H9 (cell line): Measurements from ENCODE around the gene PPP2R3C. TPM values are rescaled to one million over a fixed set of nuclear protein-coding genes. Genes with fewer than 3 reads are reported as not detected.

Experiments used
- DNase-seq: peaks from one replicate; pipeline ENCODE4 v3.0.0-alpha.2; 2017
- H2AFZ ChIP-seq: one replicate; pipeline ENCODE4 v1.6.1; 2013; ENCODE audit warnings: mild to moderate bottlenecking, low read length, control low read depth, moderate library complexity
- H2AK5ac ChIP-seq: 2 replicates; pipeline ENCODE4 v1.6.1; 2013; ENCODE audit warnings: low read length, control low read depth, mixed read lengths; ENCODE audit not compliant: insufficient read length
- H2BK120ac ChIP-seq: one replicate; pipeline ENCODE4 v1.6.1; 2013; ENCODE audit warnings: low read depth, mild to moderate bottlenecking, low read length, control low read depth, inconsistent platforms; ENCODE audit not compliant: poor library complexity, severe bottlenecking
- H2BK12ac ChIP-seq: 2 replicates; pipeline ENCODE4 v1.6.1; 2013; ENCODE audit warnings: low read length, control low read depth, mixed read lengths, low read depth; ENCODE audit not compliant: insufficient read length
- H2BK15ac ChIP-seq: 2 replicates; pipeline ENCODE4 v1.6.1; 2013; ENCODE audit warnings: low read depth, low read length, control low read depth
- H2BK20ac ChIP-seq: one replicate; pipeline ENCODE4 v1.6.1; 2013; ENCODE audit warnings: low read depth, mild to moderate bottlenecking, low read length, control low read depth, inconsistent platforms; ENCODE audit not compliant: poor library complexity, severe bottlenecking
- H2BK5ac ChIP-seq: 2 replicates; pipeline ENCODE4 v1.6.1; 2013; ENCODE audit warnings: low read length, control low read depth, mixed read lengths; ENCODE audit not compliant: insufficient read length
- H3K14ac ChIP-seq: 2 replicates; pipeline ENCODE4 v1.6.1; 2013; ENCODE audit warnings: low read length, control low read depth; ENCODE audit not compliant: insufficient read depth
- H3K18ac ChIP-seq: 2 replicates; pipeline ENCODE4 v1.6.1; 2013; ENCODE audit warnings: low read depth, mild to moderate bottlenecking, mixed read lengths, low read length, control low read depth; ENCODE audit not compliant: insufficient read length
- H3K23ac ChIP-seq: 2 replicates; pipeline ENCODE4 v1.6.1; 2013; ENCODE audit warnings: low read length, control low read depth, mixed read lengths, low read depth; ENCODE audit not compliant: insufficient read length
- H3K23me2 ChIP-seq: 2 replicates; pipeline ENCODE4 v1.6.1; 2013; ENCODE audit warnings: low read depth, mild to moderate bottlenecking, mixed read lengths, low read length, control low read depth; ENCODE audit not compliant: insufficient read length, poor library complexity, severe bottlenecking
- H3K27ac ChIP-seq: 2 replicates; pipeline ENCODE4 v1.5.1; 2013; ENCODE audit warnings: low read length, control low read depth, mixed read lengths, low read depth; ENCODE audit not compliant: insufficient read length
- H3K27me3 ChIP-seq: 2 replicates; pipeline ENCODE4 v1.6.1; 2013; ENCODE audit warnings: low read length, control low read depth, inconsistent platforms; ENCODE audit not compliant: insufficient read depth
- H3K4ac ChIP-seq: 2 replicates; pipeline ENCODE4 v1.6.1; 2013; ENCODE audit warnings: low read depth, mild to moderate bottlenecking, control low read depth, inconsistent platforms, low read length, moderate library complexity
- H3K4me1 ChIP-seq: 2 replicates; pipeline ENCODE4 v1.6.1; 2013; ENCODE audit warnings: low read length, control low read depth, inconsistent platforms; ENCODE audit not compliant: insufficient read depth
- H3K4me2 ChIP-seq: 2 replicates; pipeline ENCODE4 v1.6.1; 2013; ENCODE audit warnings: low read length, control low read depth, mixed read lengths; ENCODE audit not compliant: insufficient read length, insufficient read depth
- H3K56ac ChIP-seq: 2 replicates; pipeline ENCODE4 v1.6.1; 2013; ENCODE audit warnings: low read depth, mild to moderate bottlenecking, mixed read lengths, low read length, control low read depth; ENCODE audit not compliant: insufficient read length
- H3K79me1 ChIP-seq: 2 replicates; pipeline ENCODE4 v1.6.1; 2013; ENCODE audit warnings: low read depth, mild to moderate bottlenecking, moderate library complexity, low read length, control low read depth, inconsistent platforms; ENCODE audit not compliant: insufficient read depth, poor library complexity, severe bottlenecking
- H3K79me2 ChIP-seq: 2 replicates; pipeline ENCODE4 v1.6.1; 2013; ENCODE audit warnings: low read length, control low read depth, inconsistent platforms; ENCODE audit not compliant: insufficient read depth
- H3K9ac ChIP-seq: 2 replicates; pipeline ENCODE4 v1.6.1; 2013; ENCODE audit warnings: low read length, control low read depth, mixed read lengths; ENCODE audit not compliant: insufficient read length; ENCODE audit errors: extremely low read depth
- H3K9me3 ChIP-seq: one replicate; pipeline ENCODE4 v1.6.1; 2013; ENCODE audit warnings: low read depth, low read length, inconsistent platforms; ENCODE audit not compliant: control insufficient read depth
- H3T11ph ChIP-seq: one replicate; pipeline ENCODE4 v1.6.1; 2013; ENCODE audit warnings: mild to moderate bottlenecking, low read length, control low read depth, inconsistent platforms
- H4K20me1 ChIP-seq: one replicate; pipeline ENCODE4 v1.6.1; 2013; ENCODE audit not compliant: control insufficient read depth, insufficient read length, insufficient read depth
- H4K5ac ChIP-seq: 2 replicates; pipeline ENCODE4 v1.6.1; 2013; ENCODE audit warnings: low read depth, mild to moderate bottlenecking, mixed read lengths, low read length, control low read depth; ENCODE audit not compliant: insufficient read length
- H4K8ac ChIP-seq: replicated peaks from 2 replicates; pipeline ENCODE4 v1.6.1; 2013; ENCODE audit warnings: low read length, control low read depth, mixed read lengths, low read depth; ENCODE audit not compliant: insufficient read length
- H4K91ac ChIP-seq: 2 replicates; pipeline ENCODE4 v1.6.1; 2013; ENCODE audit warnings: low read depth, mild to moderate bottlenecking, moderate library complexity, mixed read lengths, low read length, control low read depth; ENCODE audit not compliant: insufficient read length
- H3K27ac Mint-ChIP-seq, 3 experiments: 2 replicates in 2 of 3; 3 replicates in 1 of 3; pipeline ENCODE4 v1.8.0; 2020 to 2021; ENCODE audit warnings: mixed read lengths in 3 of 3, mild to moderate bottlenecking in 1 of 3, moderate library complexity in 1 of 3
- H3K27me3 Mint-ChIP-seq: 2 replicates; pipeline ENCODE4 v1.8.0; 2021; ENCODE audit warnings: low read depth, mild to moderate bottlenecking, moderate library complexity, mixed read lengths
- H3K36me3 Mint-ChIP-seq, 3 experiments: 2 replicates in 2 of 3; 3 replicates in 1 of 3; pipeline ENCODE4 v1.8.0; 2020 to 2021; ENCODE audit warnings: low read depth in 3 of 3, mixed read lengths in 3 of 3; ENCODE audit not compliant: insufficient read depth in 1 of 3
- H3K4me1 Mint-ChIP-seq, 2 experiments: 2 replicates each; pipeline ENCODE4 v1.8.0; 2020; ENCODE audit warnings: mixed read lengths in 2 of 2
- H3K4me3 Mint-ChIP-seq, 2 experiments: 2 replicates in 1 of 2; 3 replicates in 1 of 2; pipeline ENCODE4 v1.8.0; 2020 to 2021; ENCODE audit warnings: mild to moderate bottlenecking in 2 of 2, mixed read lengths in 2 of 2, moderate library complexity in 1 of 2
- H3K9me3 Mint-ChIP-seq, 2 experiments: 2 replicates in 1 of 2; 3 replicates in 1 of 2; pipeline ENCODE4 v1.8.0; 2020; ENCODE audit warnings: mild to moderate bottlenecking in 2 of 2, mixed read lengths in 2 of 2, moderate library complexity in 1 of 2
- WGBS: extraction: QIAGEN DNeasy Blood & Tissue Kit; methylation state at CpG from one replicate; pipeline ENCODE4 v1.1.7; 2013; ENCODE audit warnings: missing lambda C conversion rate, low lambda C conversion rate, mixed read lengths; ENCODE audit not compliant: insufficient read length; ENCODE audit errors: extremely low coverage; 5-methylcytosine and 5-hydroxymethylcytosine counted together
- total RNA-seq: library from RNA; stranded (reverse); gene quantifications from 2 replicates; pipeline ENCODE4 v1.2.1, GENCODE V29; 2021
- TF ChIP-seq, protein P1 (sequence below): fragments of 200-600 bp; sonication (generic); conservative IDR thresholded peaks from 3 replicates; pipeline ENCODE4 v1.8.0; 2021; ENCODE audit warnings: antibody characterized with exemption, mild to moderate bottlenecking

PPP2R3C gene
- total RNA-seq, 1 experiment from 2014 or later = 51.1 TPM

DNA sequence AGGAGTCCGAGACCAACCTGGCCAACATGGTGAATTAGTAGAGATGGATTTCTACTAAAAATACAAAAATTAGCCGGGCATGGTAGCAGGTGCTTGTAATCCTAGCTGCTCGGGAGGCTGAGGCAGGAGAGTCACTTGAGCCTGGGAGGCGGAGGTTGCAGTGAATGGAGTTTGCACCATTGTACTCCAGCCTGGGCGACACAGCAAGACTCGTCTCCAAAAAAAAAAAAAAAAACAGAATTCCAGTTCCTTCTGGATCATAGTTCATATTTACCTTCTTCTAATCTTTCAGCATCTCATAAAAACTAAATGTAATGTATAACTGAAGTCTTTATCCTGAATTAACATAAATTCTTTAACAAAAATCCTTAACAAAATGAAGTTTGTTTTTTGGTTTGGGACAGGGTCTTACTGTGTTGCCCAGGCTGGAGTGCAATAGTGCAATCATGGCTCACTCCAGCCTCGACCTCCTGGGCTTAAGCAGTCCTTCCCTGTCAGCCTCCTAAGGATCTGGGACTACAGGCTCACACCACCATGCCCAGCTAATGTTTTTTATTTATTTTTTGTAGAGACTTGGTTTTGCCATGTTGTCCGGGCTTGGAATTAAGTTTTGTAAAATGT lies 38.1 kb downstream of the PPP2R3C start:
- Histone ChIP-seq H3K9ac (no peak overlapping the region), H4K8ac (no peak overlapping the region), H3K23ac (no peak overlapping the region), H2AFZ (no peak overlapping the region), H3K79me2 (no peaks in the 10 kb centered on the region), H3K27me3 (no peaks in the 10 kb centered on the region), H4K20me1 (no peaks in the 10 kb centered on the region), H2BK12ac (no peak overlapping the region), H2BK20ac (no peak overlapping the region), H3K4me2 (no peak overlapping the region), H3K9me3 (no peaks in the 10 kb centered on the region), H3K14ac (no peak overlapping the region), H3K27ac (no peak overlapping the region), H3K4me1 (no peaks in the 10 kb centered on the region), H2BK15ac (no peak overlapping the region), H3K23me2 (no peaks in the 10 kb centered on the region), H2BK5ac (no peak overlapping the region), H2AK5ac (no peak overlapping the region), H3K18ac (no peak overlapping the region), H3K56ac (no peak overlapping the region), H3K79me1 (no peaks in the 10 kb centered on the region), H3K4ac (no peak overlapping the region), H4K5ac (no peak overlapping the region), H2BK120ac (no peak overlapping the region), H4K91ac (no peak overlapping the region), H3T11ph (no peak overlapping the region)
- H3K36me3 Mint-ChIP-seq = peaks cover 14 to 62% (median 46%) of the 10 kb centered on the region in 3 experiments
- WGBS = no CpG with 5 or more reads among the region's 8 CpGs
- H3K9me3 Mint-ChIP-seq = no peaks in the 10 kb centered on the region
- H3K4me1 Mint-ChIP-seq = no peaks in the 10 kb centered on the region
- DNase-seq = no peak
- no peaks in the 10 kb centered on the region for H3K27me3 Mint-ChIP-seq
- TF ChIP-seq, protein P1, sequence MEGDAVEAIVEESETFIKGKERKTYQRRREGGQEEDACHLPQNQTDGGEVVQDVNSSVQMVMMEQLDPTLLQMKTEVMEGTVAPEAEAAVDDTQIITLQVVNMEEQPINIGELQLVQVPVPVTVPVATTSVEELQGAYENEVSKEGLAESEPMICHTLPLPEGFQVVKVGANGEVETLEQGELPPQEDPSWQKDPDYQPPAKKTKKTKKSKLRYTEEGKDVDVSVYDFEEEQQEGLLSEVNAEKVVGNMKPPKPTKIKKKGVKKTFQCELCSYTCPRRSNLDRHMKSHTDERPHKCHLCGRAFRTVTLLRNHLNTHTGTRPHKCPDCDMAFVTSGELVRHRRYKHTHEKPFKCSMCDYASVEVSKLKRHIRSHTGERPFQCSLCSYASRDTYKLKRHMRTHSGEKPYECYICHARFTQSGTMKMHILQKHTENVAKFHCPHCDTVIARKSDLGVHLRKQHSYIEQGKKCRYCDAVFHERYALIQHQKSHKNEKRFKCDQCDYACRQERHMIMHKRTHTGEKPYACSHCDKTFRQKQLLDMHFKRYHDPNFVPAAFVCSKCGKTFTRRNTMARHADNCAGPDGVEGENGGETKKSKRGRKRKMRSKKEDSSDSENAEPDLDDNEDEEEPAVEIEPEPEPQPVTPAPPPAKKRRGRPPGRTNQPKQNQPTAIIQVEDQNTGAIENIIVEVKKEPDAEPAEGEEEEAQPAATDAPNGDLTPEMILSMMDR = no peak
- no peak overlapping the region for H3K4me3 Mint-ChIP-seq
- no peak overlapping the region for H3K27ac Mint-ChIP-seq
